HG03139 (cell line): ENCODE measurements around the gene DRAP1.
A peak's percentile ranks its signal among the peaks of the same experiment; 100 is the strongest.

Source experiments
- ATAC-seq: cut with Tn5 transposase; IDR thresholded peaks from one replicate; pipeline ENCODE4 v1.9.1; 2021; ENCODE audit not compliant: unreplicated experiment

The DRAP1 gene

GRCh38 chr11:65961267-65962140 is 42.3 kb downstream of the DRAP1 start, which contains the start of gene SART1:
TSS of gene SART1 (plus strand) at chr11:65961734. CDS start at chr11:65961781, 47 bp downstream.
- ATAC-seq, result peak; percentile 82

- no peak for ATAC-seq
Observed at GRCh38 chr11:65962141-65962564, 42.9 kb downstream of the DRAP1 start.

GRCh38 chr11:65964906-65965305 is 45.7 kb downstream of the DRAP1 start:
- ATAC-seq, result no peak

GRCh38 chr11:65965986-65966762 is 46.9 kb downstream of the DRAP1 start:
- ATAC-seq, result no peak

- ATAC-seq, result no peak
Observed at GRCh38 chr11:65967329-65967934, 48.2 kb downstream of the DRAP1 start.

DNA sequence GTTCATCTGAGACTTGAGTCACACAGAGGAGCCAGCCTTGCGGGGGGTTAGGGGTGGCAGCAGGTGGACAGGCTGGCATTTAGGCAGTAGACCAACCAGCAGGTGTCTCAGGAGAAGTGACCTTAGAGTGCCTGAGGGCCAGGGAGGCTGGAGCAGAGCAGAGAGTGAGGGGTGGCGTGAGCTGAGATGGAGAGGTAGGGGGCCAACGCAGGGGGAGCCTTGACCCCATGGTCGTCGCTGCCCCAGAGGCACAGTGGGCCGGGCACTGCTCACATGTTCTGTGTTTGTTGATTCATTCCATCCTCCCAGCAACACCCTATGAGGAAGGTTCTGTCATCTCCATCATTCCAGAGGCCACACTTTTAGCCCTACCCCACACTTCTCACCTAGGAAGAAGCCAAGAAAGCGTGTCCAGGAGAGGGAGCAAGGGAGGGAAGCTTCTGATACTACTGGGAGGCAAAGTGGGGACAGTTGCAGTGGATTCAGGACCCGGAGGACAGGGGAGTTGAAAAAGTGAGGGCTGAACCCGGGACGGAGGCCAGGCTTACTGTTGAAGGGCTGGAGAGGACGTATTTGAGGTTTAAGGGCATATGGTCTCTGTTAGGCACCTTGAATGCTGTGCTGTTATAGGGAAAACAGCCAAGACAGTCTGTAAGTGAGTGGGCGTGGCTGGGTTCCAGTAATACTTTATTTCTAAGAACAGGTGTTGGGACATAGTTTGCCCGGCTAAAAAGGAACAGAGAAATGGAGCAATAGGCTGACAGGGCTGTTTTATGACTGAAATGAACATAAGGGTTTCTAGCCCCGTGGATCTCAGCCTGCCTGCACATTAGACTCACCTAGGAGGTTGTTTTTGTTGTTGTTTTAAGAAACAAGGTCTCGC is 49.6 kb downstream of the DRAP1 start:
- no peak for ATAC-seq
